ENCODE results near the gene TMEM269. TPM values are rescaled to one million over a fixed set of nuclear protein-coding genes. Genes with fewer than 3 reads are reported as not detected.

The TMEM269 gene
- total and polyA plus RNA-seq, 10 of the 15 experiments (the other 5 are each of a cell fraction or from before 2014, with no cell fraction given), result 0.02 to 0.26 (median 0.06) TPM; not detected in 2

DNA sequence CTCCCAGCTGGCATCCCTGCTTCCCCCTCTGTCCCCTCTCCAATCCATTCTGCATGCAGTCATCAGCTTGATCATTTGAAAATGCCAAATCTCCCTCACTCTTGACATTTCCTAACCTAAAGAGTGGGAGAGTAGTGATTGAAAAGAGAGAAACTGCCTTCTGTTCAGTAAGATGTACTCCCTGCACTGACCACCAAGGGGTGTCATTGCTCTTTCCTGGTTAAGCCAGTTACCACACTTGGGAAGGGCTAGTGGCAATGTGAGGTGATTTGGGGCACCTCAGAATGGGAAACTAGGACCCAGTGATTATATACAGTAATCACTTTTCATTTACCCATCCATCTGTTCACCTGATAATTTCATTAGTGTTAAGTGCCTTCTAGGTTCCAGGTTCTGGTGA lies 6.9 kb upstream of the TMEM269 start (continued):
- TF ChIP-seq, protein P1, sequence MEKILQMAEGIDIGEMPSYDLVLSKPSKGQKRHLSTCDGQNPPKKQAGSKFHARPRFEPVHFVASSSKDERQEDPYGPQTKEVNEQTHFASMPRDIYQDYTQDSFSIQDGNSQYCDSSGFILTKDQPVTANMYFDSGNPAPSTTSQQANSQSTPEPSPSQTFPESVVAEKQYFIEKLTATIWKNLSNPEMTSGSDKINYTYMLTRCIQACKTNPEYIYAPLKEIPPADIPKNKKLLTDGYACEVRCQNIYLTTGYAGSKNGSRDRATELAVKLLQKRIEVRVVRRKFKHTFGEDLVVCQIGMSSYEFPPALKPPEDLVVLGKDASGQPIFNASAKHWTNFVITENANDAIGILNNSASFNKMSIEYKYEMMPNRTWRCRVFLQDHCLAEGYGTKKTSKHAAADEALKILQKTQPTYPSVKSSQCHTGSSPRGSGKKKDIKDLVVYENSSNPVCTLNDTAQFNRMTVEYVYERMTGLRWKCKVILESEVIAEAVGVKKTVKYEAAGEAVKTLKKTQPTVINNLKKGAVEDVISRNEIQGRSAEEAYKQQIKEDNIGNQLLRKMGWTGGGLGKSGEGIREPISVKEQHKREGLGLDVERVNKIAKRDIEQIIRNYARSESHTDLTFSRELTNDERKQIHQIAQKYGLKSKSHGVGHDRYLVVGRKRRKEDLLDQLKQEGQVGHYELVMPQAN (conservative IDR thresholded peaks at IDR 0.05), result no peak
- no peak for TF ChIP-seq DPF2 (IDR thresholded peaks at IDR 0.05)
- no peak for TF ChIP-seq SREBF2 (IDR thresholded peaks at IDR 0.05; ENCODE audit: low read length)
- TF ChIP-seq ZNF24 (IDR thresholded peaks at IDR 0.05), result no peak
- TF ChIP-seq, protein P2, sequence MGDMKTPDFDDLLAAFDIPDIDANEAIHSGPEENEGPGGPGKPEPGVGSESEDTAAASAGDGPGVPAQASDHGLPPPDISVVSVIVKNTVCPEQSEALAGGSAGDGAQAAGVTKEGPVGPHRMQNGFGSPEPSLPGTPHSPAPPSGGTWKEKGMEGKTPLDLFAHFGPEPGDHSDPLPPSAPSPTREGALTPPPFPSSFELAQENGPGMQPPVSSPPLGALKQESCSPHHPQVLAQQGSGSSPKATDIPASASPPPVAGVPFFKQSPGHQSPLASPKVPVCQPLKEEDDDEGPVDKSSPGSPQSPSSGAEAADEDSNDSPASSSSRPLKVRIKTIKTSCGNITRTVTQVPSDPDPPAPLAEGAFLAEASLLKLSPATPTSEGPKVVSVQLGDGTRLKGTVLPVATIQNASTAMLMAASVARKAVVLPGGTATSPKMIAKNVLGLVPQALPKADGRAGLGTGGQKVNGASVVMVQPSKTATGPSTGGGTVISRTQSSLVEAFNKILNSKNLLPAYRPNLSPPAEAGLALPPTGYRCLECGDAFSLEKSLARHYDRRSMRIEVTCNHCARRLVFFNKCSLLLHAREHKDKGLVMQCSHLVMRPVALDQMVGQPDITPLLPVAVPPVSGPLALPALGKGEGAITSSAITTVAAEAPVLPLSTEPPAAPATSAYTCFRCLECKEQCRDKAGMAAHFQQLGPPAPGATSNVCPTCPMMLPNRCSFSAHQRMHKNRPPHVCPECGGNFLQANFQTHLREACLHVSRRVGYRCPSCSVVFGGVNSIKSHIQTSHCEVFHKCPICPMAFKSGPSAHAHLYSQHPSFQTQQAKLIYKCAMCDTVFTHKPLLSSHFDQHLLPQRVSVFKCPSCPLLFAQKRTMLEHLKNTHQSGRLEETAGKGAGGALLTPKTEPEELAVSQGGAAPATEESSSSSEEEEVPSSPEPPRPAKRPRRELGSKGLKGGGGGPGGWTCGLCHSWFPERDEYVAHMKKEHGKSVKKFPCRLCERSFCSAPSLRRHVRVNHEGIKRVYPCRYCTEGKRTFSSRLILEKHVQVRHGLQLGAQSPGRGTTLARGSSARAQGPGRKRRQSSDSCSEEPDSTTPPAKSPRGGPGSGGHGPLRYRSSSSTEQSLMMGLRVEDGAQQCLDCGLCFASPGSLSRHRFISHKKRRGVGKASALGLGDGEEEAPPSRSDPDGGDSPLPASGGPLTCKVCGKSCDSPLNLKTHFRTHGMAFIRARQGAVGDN (IDR thresholded peaks at IDR 0.05), result no peak
- no peak for TF ChIP-seq ZNF274 (IDR thresholded peaks at IDR 0.05; ENCODE audit: insufficient read depth, insufficient read length)
- TF ChIP-seq ZNF622 (IDR thresholded peaks at IDR 0.05), result no peak
- no peak for TF ChIP-seq CHD2 (IDR thresholded peaks at IDR 0.05; ENCODE audit: borderline replicate concordance, low read depth, low read length)

All from GM12878 (cell line).